CD4-positive, alpha-beta T cell treated with Interleukin-15 for 4 hours (primary cell): Measurements from ENCODE around the gene IRX6.

Source experiments
- DNase-seq: peaks from one replicate; pipeline ENCODE4 v3.0.0-alpha.2; 2020; ENCODE audit warnings: low spot score

The IRX6 gene

DNA sequence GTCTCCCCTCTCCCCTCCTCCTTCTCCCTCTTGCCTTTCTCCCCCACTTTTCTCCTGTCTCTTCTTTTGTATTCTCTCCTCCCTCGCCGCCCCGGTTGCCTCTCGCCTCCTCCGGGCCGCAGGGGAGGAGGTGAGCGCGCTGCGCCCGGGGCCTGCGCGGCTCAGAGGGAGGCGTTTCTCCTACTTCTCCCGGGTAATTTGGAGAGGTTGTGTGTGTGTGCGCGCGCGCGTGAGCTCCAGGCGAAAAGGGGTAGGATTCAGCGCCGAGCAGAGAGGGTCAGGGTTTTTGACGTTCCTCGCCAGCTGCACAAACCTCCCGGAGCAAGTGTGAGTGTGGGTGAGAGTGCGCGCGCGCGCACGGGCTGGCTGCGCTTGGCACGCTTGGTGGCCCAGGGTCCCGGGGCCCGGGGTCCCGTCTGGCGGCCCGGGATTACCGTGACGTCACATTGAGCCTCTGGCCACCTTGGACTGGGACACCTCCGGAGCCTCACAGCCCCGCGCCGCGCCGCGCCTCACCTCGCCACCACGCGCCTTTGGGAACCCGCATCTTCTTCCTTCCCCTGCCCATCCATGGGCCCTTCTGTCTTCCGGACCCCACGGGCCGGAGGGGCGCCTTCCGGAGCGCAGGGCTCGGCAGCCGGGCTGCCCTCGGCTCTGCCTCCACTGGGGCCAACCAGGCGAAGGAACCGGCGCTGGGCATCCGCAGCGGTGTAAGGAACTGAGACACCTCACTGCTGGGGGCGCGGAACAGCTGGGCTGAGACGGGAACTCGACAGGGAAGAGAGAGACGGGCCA, 479 bp downstream of the IRX6 start:
- no peak for DNase-seq

DNA sequence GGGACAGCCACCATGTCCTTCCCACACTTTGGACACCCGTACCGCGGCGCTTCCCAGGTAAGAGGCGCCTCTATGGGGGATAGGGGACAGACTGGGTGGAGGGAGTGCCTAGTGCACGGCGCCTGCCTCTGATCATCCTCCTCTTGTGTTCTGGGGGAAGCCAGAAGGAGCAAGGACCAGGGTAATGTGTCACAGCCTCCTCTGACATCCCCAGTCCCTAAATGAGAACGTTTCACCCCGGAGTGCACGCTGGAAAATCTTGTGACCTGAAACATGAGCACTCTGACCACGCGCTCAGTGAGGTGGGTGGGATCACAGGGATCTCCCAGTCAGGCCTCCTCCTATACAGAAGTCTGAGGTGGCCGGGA, 1.1 kb downstream of the IRX6 start:
- no peak for DNase-seq

DNA sequence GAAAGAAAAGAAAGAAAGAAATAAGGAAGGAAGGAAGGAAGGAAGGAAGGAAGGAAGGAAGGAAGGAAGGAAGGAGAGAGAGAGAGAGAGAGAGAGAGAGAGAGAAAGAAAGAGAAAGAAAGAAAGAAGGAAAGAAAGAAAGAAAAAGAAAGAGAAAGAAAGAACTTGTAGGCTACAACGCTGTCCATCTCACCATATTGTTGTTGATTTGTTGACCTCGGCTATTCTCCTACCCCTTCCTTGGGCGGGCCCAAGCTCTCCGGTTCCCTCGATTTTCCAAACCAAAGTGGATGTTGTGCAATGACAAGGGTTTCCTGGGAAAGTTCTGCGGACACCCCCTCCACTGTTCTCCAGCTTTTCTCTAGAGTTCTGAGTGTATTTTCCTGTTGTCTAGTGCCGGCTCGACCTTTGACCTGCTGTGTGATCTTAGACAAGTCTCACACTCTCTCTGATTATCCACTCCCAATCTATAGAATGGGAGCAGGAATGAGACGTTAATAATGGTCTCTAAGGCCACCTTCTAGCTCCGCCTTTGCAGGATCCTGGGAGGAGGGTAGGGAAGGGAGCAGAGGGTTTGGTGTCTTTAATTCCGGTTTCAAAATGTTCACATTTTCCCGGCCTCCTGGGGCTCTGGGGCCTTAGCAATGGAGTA, 1.6 kb downstream of the IRX6 start:
- no peak for DNase-seq

DNA sequence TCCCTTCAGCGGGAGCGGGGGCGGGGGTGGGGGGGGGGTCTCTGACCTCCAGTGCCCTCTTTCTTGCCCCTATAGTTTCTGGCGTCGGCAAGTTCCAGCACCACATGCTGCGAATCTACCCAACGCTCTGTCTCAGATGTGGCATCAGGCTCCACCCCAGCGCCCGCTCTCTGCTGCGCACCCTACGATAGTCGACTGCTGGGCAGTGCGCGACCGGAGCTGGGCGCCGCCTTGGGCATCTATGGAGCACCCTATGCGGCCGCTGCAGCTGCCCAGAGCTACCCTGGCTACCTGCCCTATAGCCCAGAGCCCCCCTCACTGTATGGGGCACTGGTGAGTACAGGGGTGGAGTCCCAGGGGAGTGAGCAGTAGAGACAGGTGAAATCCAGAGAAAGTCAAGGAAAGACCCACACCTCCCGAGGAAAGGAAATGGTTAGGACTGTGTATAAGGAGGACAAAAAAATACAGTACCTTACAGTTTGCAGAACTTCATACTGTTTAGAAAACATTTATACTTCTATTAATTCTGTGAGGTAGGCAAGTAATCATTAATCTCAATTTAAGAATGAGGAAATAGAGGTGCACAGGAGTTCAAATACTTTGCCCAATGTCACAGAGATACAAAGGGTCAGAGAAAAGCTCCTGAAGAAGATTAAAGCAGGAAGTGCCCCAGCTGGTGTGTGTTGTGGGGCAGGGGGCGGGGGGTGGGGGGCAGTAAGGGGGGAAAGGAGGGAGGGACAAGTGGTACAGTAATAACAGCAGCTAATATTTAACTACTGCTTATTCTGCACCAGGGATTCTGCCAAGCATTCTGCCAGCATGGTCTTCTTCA, 2.5 kb downstream of the IRX6 start:
- no peak for DNase-seq

GRCh38 chr16:55328611-55329569, 4.9 kb downstream of the IRX6 start:
- no peak for DNase-seq

DNA sequence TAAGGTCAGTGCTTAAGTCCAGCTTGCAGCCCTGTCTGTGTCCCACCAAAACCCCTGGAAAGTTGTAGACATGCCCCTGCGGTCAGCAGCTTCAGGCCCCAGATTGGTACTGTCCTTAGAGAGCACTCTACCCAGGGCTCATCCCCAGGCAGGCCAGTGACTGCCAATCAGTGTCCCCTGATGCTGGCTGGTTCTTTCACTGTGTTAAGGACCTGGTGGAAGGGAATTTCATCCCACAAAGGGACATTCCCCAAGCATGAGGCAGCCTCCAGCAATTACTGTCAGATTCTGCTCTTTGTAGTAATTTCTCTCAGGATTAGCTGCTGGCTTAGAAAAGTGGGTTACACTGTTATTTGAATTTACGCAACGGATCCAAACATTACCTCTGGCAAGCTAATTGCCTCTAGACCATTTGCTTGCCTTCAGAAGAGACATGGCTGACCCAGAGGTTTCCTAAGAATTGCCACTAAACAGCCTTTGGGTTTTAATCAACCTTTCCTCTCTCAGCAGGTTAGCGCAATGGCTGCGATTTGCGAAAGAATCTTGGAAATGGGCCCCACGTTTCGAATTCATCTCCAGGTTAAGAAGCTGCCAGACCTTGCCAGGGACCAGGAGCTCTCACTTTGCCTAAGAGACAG, 5.9 kb downstream of the IRX6 start:
- no peak for DNase-seq

DNA sequence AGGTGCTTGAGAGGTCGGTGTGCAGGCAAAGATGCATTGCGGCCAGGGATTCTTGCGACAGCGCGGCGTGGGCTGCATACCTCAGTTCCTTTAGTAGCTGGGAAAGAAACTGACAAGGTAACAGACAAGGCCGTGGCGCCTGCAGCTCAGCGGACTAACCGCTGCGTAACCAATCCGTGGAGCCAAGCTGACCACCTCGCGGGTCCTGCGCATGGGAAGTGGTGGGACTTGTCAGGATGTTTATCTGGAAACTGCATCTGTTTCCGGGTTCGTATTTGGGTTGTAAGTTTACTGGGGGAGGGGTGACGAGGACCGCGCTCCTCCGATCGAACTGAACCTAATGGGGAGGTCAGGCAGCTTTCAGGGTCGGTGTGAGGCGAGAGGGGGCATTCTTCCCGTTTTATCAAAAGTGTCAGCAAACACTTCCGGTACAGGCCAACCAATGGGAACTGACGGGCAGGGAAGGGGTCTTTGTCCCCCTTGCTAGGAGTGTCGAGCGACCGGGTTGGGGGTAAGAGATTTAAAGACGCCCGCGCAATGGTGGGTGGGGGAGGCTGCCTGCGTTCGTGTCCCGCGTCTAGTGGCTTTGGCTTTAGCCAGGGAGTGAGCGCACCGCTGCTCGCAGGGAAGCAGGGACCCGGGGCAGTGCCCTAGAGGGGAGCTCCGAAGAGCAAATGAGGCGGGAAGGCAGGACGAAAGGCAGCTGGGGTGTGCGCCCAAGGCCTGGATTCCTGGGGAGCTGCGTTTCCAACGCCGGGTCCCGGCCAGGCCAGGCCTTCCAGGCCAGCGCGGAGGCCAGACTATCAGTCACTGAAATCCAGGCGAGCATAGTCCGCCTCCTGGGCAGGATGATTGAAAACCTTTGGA, 7.0 kb downstream of the IRX6 start:
- no peak for DNase-seq

DNA sequence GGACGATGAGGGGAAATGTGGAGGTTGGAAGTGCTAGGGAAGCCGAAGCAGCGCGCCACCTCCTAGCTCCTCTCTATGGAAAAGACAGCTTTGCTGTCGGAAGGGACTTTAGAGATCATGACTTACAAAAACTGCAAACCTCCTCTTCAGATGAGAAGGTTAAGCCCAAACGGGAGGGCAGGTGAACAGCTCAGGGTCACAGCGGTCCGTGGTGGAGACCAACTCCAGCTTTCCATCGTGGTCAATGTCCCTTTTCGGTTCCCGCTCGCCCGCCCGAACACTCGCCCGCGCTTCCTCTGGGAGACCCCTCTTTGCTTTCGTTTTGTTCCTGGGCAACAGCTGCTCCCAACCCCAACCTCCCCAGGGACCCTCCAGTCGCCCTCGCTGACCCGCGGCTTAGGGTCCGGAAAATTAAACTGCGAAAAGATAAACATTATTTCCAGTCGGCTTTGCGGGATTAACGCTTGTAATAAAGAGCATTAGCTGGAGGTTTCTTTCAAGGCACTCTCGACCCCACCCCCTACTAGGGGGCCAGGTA, 7.7 kb downstream of the IRX6 start:
- no peak for DNase-seq

GRCh38 chr16:55333684-55334083, 9.7 kb downstream of the IRX6 start:
- DNase-seq, result no peak

DNA sequence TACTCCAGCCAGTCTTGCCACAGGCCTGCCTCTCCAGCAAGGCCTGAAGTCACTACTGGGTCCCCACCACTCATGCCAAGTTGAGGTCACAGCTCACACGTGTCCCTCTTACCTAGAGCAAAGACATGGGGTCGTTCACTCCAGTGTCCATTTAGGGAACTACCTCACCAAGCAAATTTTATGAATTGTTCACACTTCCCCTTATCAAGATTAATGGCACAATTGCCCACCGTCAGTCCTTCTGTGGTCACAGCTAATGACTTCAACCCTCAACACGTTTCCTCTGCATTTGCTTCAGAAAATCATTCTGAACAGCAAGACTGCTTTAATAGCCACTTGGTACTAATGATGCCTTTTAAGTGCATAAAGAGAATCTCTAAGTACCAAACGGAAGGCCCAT, 14.6 kb downstream of the IRX6 start:
- no peak for DNase-seq

- no peak for DNase-seq
Observed at GRCh38 chr16:55340445-55340844, 16.4 kb downstream of the IRX6 start.

DNA sequence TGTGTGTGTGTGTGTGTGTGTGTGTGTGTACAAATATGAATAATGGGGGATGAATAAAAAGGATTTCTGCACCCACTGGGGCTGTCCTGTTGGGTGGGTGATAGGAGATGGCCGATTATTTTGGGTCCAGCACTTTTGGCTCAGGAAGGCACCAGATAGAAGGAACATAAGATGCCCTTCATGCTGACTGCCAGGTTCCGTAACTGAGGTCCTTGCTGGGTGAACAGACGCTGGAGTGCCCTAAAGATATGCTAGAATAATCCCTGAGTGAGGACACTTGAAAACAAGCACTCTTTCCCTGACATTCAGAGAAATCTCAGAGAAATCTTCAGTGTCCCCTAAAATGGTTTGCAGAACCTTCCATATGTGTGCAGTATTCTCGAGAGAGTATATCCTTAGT, 17.7 kb downstream of the IRX6 start:
- DNase-seq, result no peak

DNA sequence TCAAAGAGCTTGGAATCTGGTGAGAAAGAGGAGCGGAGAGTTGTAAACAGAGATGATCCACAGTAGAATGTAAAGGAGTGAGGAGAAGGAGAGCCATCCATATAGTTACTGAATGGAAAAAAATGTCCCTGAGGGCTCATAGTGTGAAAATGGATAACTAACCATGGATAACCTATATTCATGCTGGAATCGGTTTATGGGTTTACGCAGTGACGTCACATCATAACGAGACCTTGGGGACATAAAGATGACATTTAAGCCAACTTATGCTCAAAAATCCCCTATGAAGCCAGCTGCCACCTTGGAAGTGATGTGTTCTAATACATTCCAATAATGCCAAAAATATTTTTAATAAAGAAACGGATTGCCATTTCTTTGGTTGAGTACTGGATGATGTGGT, 22.5 kb downstream of the IRX6 start:
- no peak for DNase-seq

GRCh38 chr16:55349867-55350266, 25.9 kb downstream of the IRX6 start:
- no peak for DNase-seq

GRCh38 chr16:55350984-55351383, 27.0 kb downstream of the IRX6 start:
- no peak for DNase-seq

GRCh38 chr16:55351936-55352335, 27.9 kb downstream of the IRX6 start:
- no peak for DNase-seq

GRCh38 chr16:55357241-55357640, 33.2 kb downstream of the IRX6 start:
- DNase-seq, result no peak

DNA sequence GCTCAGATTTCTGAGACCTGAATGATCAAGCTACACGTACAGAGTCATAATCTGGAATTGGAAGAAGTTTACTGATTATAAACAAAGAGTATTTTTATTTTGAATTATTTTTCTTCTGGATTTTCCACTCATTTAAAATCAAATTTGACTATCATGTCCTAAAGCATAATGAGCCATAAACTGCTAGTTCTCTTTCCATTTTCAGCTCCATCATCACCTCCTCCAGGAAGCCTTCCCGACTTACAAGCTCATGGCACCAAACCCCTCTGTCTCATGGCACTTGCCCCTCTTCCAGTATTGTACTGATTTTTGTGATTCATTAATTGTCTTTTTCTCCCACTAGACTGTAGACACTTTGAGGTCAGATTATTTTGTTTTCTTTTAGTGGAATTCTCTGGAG, 35.9 kb downstream of the IRX6 start:
- no peak for DNase-seq

DNA sequence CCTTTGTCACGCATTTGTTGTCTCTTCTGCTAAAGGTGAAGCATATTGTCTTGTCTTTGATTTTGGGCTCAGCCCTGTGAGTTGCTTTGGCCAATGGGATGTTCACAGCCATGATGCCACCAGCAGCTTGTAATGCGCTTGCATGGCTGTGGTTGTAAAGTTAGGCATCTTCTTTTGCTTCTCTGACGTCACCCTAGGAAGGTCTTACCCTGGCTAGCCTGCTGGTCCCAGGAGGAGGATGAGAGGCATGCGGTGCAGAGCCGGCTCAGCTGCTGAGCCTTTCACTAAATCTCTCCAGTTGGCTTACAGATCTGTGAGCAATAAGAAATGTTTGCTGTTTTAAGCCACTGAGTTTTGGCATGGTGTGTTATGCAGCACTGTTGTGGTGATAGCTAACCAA, 40.8 kb downstream of the IRX6 start:
- no peak for DNase-seq

DNA sequence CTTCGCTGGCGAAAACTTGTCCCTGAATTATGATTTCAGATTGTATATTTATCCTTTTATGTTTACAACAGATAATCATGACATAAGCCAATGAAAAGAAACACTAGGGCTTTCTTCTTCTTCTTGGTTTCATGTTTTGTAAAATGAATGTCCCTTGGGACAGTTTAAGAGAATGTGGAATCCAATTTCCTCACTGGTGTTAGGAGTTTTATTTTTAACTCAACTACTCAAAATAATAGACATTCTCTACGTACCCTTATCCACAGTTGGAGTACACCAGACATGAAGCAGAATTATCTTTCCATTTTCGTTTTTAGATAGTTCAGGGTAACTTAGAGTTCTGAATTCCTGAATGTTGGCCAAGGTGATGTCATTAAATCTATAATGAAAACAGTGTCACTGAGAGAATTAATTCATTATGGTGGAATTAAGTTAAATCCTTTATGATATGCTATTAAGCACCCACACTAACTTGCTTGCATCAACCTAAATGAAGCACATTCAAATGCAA, 43.4 kb downstream of the IRX6 start:
- DNase-seq, result no peak
